ENCODE measurements around the gene SH3PXD2A.

Gene SH3PXD2A, protein sequence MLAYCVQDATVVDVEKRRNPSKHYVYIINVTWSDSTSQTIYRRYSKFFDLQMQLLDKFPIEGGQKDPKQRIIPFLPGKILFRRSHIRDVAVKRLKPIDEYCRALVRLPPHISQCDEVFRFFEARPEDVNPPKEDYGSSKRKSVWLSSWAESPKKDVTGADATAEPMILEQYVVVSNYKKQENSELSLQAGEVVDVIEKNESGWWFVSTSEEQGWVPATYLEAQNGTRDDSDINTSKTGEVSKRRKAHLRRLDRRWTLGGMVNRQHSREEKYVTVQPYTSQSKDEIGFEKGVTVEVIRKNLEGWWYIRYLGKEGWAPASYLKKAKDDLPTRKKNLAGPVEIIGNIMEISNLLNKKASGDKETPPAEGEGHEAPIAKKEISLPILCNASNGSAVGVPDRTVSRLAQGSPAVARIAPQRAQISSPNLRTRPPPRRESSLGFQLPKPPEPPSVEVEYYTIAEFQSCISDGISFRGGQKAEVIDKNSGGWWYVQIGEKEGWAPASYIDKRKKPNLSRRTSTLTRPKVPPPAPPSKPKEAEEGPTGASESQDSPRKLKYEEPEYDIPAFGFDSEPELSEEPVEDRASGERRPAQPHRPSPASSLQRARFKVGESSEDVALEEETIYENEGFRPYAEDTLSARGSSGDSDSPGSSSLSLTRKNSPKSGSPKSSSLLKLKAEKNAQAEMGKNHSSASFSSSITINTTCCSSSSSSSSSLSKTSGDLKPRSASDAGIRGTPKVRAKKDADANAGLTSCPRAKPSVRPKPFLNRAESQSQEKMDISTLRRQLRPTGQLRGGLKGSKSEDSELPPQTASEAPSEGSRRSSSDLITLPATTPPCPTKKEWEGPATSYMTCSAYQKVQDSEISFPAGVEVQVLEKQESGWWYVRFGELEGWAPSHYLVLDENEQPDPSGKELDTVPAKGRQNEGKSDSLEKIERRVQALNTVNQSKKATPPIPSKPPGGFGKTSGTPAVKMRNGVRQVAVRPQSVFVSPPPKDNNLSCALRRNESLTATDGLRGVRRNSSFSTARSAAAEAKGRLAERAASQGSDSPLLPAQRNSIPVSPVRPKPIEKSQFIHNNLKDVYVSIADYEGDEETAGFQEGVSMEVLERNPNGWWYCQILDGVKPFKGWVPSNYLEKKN

DNA sequence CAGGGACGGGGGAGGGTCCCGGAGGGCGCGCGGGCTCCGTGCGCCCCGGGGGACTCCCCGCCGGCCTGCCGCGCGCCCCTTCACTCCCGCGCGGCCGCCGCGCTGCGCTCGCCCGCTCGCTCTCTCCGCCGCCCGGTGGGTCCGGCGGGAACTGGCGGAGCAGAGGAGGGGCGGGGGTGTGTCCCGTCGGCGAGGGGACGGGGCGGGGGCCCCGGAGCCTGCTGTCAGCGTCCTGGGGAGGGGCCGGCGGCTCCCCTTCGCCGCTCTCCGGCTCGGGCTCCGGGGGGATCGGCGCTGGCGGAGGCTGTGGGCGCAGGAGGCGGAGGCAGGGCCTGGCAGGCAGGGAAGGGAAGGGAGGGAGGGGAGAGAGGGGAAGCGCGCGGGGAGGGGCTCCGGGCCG, at the start of gene SH3PXD2A:
TSS of gene SH3PXD2A (minus strand) at position 153 of the 400 bp plus-strand sequence. CDS start 310 bp downstream, outside the sequence.
- peak; percentile 21 for DNase-seq

GRCh38 chr10:103901299-103901698, 45.9 kb upstream of the SH3PXD2A start:
- DNase-seq = no peak

- no peak for DNase-seq
These were observed 43.9 kb upstream of the SH3PXD2A start for GRCh38 chr10:103899312-103899711.

DNA sequence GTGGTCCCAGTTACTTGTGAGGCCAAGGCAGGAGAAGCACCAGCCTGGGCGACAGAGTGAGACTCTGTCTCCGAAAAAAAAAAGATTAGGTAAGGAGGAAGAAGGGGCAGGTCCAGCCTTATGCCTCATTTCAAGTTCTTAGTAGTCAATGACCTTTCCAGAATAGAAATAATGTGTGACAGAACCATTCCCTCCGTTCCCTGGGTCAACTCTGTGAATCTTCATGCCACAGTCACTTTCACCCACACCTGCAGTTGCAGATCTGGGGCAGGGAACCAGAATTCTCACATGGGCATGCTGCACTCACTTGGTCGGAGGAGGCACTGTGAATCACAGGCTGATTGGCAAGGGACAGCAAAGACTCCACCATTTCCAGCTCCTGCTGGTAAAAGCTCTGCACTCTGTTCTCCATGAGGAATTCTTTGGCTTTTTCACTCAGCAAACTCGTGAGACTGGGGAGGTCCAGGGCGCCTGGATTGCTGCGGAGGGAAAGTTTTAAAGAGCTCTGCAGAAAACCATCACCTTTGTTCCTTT, 41.9 kb upstream of the SH3PXD2A start:
- no peak for DNase-seq

DNA sequence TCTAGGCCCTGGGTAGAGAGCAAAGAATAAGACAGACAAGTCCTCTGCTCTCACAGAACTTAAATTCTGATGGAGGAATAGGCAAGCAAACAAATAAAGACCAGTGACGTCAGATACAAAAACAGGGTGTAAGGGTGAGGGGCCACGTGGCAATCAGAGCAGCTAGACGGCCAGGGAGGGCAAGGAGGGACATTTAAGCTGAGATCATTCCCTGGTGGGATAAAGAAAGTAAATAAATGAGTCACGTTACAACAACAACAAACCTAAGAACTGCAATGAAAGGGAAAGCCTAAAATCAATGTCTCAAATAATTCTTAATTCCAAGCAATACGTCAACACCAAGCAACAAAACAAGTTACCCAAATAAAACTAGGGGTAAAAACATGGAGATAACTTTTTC, 40.8 kb upstream of the SH3PXD2A start:
- DNase-seq = no peak

DNA sequence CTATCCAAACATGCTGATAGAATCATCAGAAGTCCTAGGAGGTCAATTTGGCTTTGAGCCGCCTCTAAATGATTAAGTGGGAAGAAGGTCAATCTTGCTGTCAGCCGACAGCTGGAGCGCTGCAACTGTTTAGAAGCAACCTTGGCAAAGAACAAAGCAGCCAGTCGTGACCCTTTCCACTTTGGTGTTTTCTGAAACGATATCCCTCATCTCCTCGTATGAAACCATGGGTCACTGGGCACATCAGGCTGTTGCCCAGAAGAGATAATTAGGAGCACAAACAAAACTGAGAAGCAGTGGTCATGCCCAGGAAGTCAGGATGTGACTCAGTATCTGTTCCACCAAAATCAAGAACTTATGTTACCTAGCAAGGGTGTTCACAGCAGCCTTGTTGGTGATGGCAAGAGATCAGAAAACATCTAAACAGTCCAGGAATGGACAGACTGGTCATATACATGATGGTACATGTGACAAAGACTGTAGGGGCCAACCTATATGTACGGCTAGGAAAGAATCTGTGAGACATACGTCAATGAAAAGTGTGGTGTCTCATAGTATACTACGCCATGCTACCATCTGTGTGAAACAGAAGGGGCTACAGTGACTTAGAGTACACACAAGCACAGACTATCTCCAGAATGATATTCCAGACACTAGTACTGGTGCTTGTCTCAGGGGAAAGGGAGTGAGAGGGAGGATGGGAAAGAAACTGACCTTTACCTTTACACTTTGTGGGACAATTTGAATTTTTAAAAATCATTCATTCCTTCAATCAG, 40.2 kb upstream of the SH3PXD2A start:
- no peak for DNase-seq

DNA sequence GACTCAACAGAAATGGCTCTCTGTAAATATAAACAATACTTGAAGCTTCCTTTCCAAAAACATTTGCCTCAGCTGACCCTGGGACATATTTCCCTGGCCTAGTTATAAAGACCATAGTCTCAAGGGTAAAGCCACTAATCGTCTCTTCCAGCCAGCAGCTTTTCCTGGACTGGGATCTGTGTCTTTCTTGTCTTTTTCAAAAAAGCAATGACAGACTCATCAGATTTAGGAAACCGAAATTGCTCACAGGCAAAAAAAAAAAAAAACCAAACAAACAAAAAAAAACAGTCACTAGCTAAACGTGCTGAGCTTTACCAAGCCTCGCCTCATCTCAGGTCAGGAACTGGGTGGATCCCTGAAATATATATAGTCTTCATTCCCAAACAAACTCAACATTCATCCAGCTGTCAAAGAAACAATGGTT, 39.1 kb upstream of the SH3PXD2A start:
- DNase-seq = no peak

GRCh38 chr10:103893817-103894216, 38.4 kb upstream of the SH3PXD2A start:
- no peak for DNase-seq

- DNase-seq = no peak
These were observed 36.8 kb upstream of the SH3PXD2A start for GRCh38 chr10:103892181-103892580.

GRCh38 chr10:103890688-103891087, 35.3 kb upstream of the SH3PXD2A start:
- DNase-seq = no peak

GRCh38 chr10:103890194-103890658, 34.9 kb upstream of the SH3PXD2A start:
- no peak for DNase-seq

- no peak for DNase-seq
These were observed 33.8 kb upstream of the SH3PXD2A start for GRCh38 chr10:103889121-103889720.

DNA sequence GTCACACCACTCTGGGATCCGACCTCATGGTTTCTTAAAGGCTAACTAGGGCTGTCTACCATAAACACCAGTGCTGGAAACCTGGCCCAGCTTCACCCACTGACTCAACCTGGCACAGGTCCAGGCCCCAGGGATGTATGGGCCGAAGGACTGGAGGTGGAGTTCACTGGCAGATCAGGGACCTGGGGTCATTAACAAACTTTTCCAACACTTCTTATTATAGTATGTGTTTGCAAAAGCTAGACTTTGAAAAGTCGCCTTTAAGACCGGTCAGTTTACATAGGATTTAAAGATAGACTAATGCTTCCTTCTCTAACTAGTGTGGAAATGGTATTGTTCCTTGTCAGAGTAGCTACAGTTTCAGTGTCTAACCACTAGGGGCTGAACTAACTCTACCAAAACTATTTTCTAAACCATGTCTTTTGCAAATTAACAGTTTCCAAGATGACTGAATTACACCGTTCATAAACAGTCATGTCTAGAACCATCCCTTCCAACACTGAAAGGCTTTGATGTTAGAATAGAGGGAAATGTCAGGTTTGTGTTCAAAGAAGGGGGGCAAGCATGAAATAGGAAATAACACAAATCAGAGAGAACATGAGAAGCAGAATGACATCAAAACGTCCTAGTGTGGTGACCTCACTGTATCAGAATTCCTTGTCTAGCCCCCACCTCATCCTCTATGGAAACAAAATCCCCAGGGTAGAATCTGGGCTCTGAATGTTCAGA, 32.9 kb upstream of the SH3PXD2A start:
- DNase-seq = peak; percentile 62

GRCh38 chr10:103885617-103886016, 30.2 kb upstream of the SH3PXD2A start:
- no peak for DNase-seq

DNA sequence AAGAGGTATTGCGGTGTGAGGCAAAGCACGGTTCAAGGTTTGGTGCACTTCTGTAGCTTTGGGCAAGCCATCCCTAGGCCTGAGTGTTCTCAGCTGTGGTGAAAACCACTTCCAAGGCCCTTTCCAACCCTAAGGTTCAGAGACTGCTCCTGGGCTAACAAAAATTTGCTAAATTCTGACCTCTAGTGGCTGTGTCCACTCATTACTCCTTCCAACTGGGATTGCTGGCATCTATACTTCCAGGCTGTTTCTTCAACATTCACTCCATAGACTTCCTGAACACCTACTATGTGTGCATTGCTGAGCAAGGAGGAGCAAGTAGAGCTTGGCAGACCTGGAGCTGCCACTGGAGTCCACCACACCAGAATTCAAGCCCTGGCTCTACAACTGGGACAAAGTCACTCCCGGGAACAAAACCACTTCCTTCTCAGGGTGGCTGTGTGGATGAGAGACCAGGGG, 29.3 kb upstream of the SH3PXD2A start:
- DNase-seq = peak; percentile 56

DNA sequence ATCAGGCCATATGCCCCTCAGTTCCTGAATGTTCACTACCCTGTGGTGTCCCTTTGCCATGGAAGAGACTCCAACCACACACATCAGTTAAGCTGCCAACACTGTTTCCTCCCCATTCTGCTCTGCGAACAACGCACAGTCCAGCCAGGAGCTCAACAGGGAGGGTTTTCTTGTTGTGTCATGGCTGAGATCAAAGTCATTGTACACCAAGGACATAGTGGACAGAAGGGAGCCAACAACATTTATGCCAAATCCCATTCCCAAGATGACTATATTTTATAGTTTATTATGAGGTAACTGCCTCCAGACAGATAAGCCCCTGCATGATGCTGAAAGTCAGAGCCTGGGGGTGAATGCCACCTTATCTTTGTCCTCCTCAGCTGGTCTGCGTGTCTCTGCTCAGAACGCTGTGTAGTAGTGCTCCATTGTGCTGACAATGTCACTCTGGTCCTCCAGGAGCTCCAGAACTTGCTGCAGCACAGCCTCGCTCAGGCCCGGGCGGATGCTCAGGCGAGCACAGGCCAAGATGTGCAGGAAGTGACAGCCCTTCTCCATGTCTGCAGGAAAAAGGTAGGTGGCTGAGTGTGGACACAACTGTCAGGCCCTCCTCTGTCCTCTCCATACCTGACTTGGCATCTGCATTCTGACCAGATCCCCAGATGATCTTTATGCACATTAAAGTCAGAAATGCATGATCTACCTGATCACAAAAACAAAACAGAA, 27.1 kb upstream of the SH3PXD2A start:
- no peak for DNase-seq

DNA sequence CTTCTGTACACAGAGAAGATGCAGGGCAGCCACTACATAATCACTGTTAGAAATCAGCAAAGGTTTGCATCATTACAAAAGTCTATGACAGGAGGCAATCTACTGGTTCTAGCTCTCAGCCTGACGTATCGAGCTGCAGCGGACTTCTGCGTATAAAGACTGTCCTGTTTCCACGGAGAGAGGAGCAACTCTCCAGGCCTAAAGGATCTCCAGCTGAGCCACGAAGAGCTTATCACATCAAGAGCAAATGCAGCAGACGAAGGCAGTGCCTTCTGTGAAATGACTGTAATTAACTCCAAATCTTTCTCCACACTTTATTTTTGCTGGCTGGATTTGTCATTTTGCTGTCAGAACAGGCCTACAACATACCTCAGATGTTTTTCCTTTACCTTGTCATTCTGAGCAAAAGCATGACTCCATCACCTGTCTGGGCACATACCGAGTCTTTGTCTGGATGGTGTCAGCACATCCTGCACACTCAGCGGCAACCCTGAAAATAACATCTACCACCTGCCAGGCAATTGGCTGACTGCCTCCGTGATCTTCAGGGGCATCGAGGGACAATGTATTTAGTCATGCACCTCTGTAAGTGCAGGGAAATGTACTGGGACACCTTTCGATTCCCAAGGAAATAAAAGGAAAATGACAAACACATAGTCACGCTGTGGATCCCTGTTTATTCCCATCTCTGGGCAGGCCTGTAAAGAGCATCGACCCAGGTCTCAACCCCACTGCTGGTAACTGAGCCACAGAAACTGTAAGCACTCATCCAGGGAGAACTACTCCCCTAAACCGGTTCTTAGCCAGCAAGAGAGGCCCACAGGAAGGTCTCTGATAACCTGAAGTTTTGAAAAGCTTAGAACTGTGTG, 26.3 kb upstream of the SH3PXD2A start:
- DNase-seq = no peak

- DNase-seq = no peak
These were observed 24.5 kb upstream of the SH3PXD2A start for GRCh38 chr10:103879831-103880230.

DNA sequence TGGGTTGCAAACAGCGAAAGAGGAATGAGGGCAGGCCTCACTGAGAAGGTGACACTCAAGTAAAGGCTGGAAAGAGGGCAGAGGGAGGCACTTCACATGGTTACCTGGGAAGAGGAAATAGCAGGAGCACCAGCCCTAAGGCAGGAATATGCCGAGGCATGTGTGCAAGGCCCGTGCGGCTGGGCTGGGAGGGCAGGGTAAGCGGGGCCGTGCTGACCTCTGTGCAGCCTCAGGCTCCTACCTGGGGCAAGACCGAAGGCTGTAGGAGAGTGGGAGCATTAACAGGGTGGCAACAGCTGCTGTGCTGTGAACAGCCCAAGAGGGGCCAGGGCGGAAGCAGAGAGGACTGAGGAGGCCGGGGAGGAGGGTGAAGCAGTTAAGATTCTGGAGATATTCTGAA, 24.0 kb upstream of the SH3PXD2A start:
- no peak for DNase-seq

All from T1000 (cell line).